Stromal cell of bone marrow (primary cell): ENCODE results near the gene CACFD1.

Source experiments
- DNase-seq: peaks from one replicate; pipeline ENCODE4 v3.0.0-alpha.2; 2012; ENCODE audit warnings: low read depth

The CACFD1 gene

DNA sequence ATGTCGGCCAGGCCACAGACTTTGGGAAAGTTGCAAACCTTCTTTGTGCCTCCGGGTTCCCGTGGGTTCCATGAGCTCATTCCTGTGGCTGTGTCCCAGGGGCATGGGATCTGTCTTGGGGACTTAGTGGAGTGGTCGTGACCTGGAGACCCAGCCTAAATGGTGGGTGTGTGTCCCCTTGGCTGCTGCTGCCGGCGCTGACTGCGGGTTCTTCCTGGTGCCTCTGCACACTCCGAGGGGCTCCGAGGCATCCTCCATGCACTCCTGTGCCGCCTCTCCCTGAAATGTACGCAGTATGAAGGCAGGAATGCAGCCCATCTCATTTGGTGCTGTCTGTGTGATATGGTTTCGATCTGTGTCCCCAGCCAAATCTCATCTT, 40.1 kb downstream of the CACFD1 start:
- no peak for DNase-seq

DNA sequence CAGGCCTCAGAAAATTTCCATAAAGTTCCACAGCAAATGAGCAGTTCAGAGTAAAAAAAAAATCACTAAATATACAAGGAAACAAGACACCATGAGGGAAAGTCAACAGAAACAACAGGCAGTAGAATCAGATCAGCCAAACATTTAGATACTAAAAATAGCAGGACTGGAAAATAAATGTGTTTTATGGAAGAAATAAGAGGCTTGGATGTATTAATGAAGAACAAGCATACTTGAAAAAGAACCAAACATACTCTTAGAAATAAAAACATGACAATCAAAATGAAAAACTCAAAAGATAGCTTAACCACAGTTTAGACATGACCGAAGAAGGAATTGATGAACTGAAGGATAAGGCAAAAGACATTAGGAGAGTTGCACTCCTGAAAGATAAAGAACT, 42.3 kb downstream of the CACFD1 start:
- no peak for DNase-seq

DNA sequence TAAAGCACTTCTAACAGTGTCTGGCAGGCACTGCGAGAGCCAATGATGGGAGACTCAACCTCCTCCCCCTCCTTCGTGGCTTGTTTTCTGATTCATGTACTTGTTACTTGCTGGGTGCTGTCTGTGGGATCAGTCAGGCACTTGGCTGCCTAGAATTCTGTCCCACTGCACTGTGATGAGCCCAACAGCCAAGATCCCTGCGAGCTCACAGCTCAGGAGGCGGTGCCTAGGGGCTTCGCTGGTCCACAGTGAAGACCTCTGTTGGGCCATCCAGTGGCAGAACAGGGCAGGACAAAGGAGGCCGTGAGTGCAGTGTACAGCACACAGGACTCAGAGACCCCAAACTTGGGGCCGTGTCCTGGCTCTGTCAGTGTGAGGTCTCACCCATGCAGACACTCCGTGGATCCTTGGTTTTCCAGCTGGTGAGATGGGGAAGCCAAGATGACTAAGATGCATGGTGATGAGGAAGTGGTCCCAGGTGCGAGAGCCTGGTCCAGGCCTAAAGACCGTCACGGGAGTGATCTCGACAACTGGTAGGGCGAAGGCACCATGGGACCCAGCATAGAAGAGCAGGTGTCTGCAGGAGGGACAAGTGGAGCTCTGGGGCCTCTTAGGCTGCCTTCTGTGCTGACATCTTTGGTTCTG, 45.5 kb downstream of the CACFD1 start:
- DNase-seq: peak; percentile 67

DNA sequence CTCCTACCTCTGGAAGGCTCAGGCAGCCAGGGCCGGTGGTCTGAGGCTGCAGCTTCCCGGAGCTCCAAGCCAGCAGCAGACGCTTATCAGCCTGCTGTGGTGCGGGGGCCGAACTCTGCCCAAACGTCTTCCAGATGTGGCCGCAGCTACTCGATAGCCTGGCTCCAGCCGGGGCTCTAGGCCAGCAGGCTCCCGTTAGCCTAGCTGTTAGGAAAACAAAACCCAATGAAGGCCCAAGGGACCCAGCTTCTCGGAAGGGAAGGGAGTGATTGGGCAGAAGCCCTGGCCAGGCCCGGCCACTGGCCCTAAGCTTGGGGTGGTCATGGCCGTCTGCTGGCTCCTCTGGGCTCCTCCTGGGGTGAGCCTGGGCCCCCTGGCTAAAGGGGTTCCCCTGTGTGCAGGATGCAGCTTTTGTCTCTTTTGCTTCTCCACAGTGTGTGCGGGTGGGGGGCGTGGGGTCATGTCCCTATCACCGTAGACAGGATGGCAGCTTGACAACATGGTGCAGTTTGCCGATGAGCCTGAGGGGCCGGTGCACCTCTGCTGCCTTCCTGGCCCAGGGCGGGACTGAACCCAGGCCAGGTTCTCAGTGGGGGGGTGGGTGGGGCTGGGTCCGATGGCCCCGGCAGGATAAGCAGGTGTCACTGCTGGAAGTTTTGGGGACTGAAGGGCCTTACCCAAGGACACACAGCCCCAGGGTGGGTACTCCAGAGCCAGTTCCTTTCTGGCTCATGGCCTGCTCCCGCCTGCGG, 46.3 kb downstream of the CACFD1 start:
- peak; percentile 96 for DNase-seq

DNA sequence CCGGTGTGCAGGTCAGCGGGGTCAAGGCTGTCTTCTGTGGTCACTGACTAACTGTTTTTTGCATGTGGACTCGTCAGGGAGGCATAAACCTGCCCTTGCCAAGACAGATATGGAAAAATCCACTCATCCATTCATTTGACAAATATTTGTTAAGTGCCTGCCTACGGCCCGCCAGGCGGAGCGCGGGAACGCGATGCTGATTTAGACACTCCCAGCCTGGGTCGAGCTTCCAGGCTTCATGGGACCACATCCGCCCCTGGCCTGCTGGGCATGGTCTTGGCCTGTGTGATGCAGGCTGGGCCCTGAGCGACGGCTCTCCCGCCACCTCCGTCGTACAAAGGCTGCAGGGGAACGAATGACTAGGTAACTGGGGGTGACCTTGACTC, 46.9 kb downstream of the CACFD1 start:
- DNase-seq: peak; percentile 98

DNA sequence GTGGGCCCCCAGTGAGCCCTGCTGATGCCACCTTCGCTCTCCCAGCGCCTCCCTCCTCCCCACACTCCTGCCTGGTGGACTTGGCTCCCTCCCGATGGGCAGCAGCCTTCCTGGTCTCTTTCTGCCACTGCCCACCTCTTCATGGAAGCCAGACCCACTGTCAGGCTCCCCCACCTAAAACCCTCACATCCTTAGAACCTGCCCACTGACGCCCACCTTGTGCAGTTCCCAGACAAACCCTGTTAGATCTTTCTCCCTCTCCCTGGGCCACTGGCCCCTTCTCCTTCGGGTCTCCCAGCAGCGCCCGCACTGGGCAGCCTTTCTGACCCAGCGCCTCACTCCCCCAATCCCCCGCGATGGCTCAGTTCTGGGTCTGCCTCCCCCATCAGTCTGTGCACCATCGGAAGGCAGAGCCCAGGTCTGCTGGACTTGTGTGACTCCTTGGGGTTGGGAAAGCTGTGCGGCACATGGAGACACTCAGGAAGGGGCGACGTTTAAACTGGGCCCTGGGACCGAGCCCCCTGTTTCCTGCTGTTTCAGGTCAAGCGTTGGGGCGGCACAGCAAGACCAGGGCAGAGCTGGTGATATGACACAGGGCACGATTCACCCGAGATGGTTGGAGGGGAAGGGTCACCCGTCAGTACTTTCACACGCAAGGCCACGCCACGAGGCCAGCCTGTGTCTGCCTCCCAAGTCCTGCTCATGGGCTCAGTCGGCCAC, 47.6 kb downstream of the CACFD1 start:
- no peak for DNase-seq

DNA sequence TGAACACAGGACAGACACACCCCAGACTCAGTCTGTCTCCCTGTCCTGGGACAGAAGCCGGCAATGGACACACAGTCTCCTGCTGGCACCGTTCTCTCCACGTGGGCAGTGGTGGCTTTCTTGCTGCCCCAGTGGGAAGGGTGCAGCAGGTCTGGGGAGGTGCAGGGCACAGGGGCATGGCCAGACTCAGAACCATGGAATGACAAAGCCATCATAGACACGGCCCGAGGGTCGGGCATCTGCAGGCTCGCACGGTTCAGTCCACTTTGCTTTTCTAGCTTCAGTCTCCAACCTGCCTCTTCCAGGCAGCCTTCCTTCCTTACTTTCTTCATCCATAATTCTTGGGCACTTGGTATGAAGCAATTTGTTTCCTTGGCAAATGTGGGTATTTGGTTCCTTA, 48.3 kb downstream of the CACFD1 start:
- DNase-seq: no peak

DNA sequence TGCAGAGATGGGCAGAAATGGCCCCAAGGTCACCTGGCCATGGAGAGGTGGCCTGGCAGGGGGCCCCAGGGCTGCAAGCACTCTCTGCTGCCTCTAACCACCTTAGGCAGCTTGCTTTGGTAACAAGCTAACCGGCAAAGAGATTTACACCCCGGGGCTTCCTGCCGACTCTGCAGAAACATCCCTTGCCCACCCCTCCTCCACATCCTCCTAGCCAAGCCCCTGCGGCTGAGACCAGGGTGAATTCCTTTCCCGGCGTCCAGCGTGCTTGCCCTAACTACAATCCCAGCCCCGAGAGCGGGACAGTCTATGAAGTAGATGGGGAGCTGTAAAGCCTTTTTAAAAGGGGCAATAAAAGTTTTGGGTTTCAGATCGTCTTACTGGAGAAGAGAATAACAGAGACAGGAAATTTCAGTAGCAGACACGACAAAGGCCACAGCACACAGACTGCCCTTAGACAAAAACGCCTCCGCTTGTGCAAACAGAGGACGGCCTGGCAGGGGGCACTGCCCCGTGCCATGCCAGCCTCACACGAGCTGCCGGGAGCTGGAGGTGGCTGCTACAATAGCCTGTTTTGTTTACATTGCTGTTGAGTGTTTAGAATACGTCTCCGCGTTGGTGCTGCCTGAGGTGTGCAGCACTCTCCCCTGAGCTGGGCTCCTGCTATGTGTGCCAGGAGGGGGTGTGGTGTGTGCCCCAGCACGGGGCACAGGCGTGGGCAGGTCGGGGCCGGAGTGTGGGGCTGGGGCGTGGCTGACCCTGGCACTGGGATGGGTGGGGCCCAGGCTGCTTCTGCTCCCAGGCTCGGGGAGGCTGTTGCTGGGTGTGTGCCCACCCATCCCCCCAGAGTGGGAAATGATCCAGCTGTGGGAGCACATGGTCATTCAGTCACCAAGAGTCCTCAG, 49.7 kb downstream of the CACFD1 start:
- no peak for DNase-seq

DNA sequence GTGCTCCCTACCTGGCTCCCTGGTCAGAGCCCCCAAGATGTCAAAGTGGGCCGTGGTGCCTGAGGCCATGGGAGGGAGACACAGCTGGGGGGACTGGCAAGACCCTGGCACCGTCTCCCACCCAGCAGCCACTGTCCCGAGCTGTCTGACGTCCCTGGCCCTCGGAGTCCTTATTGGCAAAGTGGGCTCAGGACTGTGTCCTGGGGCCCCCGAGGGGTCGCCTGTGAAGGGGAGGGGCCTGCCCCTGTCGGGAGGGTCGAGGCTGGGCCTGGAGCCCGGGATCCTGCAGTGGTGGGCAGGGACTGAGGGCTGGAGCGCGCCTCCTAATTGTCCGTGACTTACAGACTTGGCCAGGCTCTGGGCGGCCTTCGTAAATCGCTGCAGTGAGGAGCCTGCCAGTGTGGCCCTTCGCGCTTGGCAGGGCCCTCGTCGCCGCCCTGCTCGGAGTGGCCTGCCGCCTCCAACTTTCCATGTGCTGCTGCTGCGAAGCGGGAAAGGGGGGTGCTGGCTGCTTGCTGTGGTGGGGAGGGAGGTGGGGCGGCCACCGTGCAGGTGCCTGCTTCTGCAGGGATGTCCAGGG, 51.2 kb downstream of the CACFD1 start:
- DNase-seq: no peak

DNA sequence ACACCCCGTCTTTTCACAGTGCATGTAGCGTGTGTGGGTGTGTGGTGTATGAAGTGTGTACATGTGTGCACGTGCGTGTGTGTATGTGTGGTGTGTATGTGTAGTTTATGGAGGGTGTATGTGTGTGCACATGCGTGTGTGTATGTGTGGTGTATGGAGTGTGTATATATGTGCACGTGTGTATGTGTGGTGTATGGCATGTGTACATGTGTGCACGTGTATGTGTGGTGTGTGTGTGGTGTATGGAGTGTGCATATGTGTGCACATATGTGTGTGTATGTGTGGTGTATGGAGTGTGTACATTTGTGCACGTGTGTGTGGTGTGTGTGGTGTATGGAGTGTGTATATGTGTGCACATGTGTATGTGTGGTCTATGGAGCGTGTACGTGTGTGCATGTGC, 51.8 kb downstream of the CACFD1 start:
- DNase-seq: no peak

DNA sequence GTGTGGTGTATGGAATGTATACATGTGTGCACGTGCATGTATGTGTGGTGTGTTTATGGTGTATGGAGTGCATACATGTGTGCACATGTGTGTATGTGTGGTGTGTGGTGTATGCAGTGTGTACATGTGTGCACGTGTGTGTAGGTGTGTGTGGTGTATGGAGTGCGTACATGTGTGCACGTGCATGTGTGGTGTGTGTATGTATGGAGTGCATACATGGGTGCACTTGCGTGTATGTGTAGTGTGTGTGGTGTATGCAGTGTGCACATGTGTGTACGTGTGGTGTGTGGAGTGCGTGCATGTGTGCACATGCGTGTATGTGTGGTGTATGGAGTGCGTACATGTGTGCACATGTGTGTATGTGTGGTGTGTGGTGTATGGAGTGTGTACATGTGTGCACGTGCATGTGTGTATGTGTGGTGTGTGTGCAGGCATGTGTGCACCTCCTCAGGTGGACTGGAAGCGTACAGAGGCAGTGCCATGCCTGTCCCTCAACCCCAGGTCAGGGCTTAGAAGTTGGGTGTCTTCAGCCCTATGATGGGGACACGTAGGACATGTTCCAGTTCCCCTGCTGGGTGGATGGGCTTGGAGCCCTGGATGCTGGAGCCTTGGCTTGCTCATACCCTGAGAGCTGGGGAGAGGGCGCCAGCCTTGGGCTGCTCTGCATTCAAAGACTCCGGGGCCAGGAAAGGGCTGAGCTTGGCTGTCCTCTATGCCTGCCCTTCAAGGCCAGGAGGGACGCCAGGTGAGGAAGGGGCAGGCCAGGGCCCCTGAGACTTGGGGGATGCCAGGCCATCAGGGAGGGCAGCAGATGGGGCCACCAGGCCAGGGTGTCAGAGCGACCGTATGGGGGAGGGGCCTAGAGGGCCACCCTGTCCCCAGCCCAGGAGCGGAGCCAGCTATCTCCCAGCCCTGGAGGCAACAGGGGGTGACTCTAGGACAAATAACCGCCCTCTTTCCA, 52.8 kb downstream of the CACFD1 start:
- no peak for DNase-seq

DNA sequence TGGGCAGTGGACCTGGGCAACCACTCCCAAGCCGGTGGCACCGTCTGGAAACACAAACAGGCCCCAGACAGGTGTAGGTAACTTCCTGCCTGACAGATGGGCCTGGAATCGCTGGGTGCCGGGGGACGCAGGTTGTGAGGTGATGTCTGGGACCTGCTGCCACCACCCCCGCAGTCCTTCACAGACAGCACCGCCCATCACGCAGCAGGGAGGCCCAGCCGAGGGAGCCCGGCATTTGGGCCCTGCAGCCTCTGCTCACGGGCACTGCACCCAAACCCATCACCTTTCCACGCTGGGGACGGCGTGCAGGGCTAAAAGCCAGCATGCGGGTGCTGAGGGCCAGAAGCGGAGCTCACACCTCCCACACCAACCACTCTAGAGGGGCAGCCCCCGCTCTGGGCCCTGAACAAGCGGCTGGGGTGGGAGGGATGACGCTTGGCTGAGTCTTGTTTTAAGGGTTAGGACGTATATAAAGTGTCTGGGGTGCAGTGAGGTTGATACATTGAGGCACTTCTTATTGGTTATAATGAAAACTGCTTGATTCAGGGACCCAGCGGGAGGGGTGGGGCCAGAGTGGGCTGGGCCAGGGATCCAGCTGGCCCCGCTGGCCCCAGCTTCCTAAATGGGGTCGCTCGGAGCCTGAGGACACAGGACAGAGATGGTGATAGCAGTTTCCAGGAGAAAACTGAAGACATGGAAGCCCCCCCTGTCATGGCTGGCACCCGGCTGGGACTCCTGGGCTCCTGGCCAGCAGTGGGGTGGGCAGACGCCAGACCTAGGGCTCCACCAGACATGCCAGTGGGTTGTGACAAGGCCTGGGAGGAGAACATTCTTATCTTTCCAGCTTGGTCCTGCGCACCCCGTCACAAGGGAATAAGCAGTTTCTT, 53.7 kb downstream of the CACFD1 start:
- no peak for DNase-seq

DNA sequence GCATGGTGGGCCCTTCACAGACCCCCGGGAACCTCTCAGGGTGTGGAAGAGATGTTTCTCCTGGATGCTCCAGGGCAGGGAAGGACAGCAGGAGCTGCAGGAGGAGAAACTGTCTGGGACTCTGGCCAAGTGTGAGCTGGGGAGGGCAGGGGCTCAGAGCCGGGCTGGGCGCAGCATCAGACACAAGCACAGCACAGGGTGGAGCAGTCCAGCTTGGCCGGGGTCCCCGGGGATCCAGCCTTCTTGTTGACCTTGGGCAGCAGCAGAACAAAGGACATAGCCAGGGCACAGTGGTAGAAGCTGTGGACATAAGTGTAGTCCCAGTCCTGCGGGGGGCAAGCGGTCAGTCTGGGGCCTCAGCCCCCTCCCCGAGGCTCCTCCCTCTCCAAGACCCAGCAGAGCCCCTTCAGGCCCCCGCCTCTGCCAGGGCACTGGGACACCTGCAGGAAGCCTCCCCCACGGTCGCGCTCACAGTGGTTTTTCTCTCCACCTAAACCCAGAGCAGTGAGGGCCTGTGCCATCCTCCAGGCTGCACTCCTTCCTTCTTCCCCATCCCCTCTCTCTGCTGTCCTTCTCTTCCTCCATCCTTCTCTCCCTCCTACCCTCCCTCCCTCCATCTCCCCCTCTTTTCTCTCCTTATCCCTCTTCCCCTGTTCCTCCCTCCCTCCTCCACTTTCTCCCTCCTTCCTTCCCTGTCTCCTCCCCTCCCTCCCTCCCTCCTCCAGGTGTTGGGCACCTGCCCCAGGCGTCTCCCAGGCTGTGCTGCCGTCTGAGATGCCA, 54.9 kb downstream of the CACFD1 start:
- no peak for DNase-seq

DNA sequence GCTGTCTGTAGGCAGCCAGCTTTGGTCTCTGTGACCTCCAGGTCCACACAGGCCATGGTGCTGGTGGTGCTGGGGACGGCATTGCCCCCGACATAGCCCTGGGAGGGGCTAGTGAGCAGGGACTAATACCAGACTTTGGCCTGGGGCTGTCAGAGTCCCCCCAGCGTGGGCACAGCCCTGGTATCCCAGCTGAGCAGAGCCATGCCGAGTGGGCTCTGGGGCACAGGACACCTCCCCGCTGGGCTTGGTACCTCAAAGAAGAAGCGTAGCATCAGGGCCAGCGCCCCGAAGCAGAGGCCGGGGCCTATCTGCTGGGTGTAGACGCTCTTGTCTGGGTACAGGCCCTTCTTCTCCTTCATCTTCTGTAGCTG, 55.4 kb downstream of the CACFD1 start:
- DNase-seq: no peak

DNA sequence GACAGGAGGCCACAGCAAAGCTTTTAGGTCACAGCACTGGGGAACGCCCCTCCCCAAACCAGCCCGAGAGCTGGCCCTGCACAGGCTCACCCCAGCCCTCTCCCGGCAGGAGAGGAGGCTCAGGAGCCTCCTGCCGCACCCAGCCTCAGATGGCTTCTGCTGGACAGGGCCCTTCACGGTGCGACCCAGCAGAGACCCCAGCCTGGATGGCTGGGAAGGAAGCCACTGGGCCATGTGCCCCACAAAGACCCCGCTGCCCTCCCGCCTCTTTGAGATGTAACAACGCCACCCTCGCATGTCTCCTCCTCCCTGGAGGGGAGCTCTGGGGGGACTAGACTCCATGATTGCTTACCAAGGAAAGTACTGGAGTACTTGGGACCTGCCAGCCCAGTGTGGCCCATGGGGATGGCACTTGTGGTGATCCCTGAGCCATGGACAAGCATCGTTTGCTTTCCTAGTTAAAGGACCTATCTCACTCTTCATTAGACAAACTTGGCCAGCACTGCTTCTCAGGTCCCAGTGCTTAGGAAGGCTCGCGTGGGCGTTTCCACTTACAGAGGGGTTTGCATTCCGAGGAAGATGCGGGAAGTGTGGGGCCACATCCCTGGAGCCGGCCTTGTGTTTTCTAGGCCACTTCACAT, 56.0 kb downstream of the CACFD1 start:
- no peak for DNase-seq

DNA sequence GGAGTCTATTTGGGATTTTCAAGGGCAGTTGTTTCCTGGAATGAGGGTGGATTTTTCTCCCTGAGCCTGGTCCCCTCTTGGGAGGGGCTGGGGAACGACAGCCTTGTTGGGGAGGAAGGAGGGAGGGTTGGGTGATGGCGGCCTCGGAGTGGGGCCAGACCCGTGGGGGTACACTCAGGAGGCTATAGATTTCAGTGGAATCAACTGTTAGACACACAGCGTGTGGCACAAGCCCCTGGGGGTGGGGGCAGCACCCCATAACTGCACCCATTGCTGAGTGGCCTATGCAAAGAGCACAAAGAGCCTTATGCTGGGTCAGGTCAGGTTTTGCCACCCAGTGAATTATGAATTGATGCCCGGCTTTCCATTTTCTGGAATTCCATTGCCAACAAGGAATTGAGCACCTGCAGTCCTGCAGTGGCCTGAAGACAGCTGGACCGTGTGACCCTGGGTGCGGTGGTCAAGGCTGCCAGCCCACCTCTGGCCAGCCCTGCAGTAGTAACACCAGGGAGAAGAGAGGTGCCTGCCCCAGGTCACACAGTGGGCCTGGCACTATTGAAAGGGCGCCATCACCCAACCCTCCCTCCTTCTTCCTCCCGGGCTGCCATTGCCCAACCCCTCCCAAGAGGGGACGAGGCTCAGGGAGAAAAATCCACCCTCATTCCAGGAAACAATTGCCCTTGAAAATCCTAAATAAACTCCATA, 56.6 kb downstream of the CACFD1 start:
- DNase-seq: no peak

DNA sequence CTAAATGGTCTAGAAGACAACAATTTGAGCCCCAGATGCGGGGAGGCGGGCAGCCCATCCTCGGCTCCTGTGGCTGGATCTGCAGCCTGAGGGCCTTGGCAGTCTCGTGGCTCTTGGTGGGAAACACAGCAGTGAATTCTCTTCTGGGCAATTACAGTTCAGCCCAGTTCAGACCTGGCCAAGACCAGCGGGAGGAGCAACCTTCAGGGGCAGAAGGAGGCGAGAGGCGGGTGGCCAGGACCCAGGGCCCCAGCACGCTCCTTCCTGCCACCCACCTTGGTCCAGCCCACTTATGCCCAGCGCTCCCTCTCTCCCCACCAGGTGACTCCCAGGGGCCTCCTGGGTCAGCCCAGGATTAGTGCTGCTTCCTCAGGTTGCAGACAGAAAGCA, 57.2 kb downstream of the CACFD1 start:
- no peak for DNase-seq

DNA sequence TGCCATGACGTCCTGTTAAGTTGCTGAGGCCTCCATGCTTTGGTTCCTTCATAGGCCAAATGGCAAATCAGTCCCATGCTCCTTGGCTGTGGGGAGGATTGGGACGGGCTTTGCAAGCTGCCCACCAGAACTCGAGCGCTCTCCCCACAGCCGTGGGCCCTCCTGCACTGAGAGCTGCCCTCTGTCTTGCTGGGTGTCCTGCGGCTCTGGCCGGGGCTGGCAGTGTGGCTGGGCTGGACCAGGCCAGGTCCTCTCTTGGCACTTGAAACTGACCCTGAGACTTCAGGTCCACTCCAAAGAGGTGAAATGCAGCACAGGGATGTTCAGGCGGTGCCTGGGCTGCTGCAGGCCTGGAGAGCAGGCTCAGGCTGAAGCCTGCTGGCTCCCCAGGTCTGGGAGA, 57.9 kb downstream of the CACFD1 start:
- no peak for DNase-seq
